AG08395 (cell line): Measurements from ENCODE around the gene TOB1.
"Not testable (repeated sequence)": the region's sequence is repeated elsewhere in the genome, so short reads cannot be mapped to it uniquely, and the experiment has no call there.

Source experiments
- DNase-seq: peaks from one replicate; pipeline ENCODE4 v3.0.0; 2012; ENCODE audit warnings: mixed read lengths, low spot score

Gene TOB1

DNA sequence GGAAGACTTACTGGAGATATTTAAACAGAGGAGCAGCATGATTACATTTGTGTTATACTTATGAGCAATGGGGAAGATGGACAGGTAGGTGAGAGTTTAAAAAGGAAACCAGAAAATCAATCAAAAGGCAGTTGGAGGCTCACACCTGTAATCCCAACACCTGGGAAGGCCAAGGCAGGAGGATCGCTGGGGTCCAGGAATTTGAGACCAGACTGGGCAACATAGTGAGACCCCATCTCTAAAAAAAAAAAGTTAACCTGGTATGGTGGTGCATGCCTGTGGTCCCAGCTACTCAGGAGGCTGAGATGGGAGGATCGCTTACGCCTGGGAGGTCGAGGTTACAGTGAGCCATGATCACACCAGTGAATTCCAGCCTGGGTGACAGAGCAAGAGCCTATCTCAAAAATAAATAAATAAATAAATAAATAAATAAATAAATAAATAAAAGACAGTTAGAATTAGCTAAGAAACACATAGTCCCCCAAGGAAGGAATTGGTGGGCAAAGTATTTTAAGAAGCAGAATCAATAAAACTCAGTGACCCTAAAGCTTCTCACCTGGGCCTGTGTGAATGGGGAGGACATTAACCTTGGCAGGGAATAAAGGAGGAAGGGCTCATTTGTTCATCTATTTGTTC is 32.3 kb upstream of the TOB1 start:
- DNase-seq: no peak

DNA sequence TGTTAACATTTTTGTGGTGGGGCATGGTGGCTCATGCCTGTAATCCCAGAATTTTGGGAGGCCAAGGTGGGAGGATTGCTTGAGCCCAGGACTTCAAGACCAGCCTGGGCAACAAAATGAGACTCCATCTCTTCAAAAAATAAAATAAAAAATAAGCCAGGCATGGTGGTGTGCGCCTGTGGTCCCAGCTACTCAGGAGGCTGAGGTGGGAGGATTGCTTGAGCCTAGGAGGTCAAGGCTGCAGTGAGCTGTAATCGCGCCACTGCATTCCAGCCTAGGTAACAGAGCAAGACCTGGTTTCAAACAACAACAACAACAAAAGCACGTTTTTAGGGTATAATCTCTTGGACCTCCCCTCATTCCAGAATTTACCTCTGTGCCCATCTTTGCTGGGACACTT is 28.4 kb upstream of the TOB1 start:
- DNase-seq: not testable (repeated sequence)

DNA sequence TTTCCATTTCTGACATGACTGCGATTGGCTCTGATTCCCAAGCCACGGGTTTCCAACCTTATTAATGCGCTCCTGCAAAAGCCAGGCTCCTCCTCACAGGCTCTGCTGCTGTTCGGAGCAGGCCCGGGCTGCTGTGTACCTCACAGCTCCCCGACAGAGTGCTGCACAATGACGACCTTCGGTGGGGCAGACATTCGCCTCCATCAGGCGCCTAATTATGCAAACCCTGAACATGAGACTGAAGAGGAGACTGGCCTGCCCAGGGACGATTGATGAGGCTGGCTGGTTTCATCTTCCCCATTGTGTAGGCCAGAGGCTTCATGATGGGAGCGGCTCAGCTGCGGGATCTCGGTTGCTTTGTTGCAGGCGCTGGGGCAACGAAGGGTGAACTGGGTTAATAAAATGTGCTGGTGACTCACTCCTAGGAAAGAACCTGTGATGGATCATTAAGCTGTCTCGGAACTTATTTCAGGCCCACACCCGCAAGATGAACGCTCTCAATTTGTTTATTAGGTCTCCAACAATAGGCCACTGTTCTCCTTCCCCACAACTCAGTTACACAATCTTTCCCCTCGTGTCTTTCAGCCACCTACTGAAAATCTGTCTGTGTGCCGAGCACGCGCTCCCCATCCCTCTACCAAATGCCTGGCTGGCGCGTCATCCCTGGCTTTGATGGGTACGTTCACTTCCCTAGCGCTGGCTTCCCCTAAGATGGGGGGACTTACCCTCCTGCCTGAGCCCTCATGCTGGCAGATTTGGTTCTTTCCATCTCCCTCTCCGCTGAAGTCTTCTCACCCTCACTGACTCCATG is 27.2 kb upstream of the TOB1 start:
- DNase-seq: peak; percentile 18

DNA sequence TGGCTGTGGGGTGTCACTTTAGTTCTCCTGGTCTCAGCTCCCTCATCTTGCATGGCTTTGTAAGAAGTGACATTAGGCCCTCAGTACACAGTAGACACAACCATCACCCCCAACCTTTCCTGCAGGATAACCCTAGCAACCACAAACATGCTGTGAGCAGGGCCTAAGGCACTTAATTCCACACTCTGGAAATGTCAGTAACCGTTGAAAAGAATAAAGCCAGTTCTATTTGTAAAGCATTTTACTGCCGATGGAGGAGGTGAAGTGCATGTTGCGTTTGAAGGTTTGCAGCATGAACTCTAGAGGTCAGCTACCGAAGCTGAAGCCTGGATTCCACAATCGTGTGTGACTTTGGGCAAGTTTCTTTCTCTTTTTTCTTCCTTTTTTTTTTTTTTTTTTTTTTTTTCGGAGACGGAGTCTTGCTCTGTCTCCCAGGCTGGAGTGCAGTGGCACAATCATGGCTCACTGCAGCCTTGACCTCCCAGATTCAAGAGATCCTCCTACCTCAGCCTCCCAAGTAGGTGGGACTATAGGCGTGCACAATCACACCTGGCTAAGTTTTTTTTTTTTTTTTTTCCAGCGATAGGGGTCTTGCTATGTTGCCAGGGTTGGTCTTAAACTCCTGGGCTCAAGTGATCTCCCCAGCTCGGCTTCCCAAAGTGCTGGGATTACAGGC is 26.1 kb upstream of the TOB1 start:
- no peak for DNase-seq

DNA sequence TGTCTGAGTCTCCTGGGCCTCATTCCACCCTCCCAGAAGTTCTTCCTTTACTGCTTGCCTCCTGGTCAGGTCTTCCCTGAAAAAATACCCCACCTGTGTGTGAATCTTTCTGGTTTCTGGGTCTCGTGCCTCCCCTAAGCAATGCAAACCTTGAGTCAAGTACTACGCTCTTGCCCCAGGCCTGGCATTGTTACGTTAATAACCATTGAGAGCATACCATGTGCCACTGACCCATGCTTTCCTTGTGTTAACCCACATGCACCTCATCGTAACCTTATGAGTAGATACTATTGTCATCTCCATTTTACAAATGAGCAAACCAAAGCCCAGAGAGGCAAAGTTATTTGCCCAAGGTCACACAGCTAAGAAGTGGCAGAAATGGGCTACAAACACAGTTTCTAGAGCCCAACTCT is 25.4 kb upstream of the TOB1 start:
- DNase-seq: no peak

DNA sequence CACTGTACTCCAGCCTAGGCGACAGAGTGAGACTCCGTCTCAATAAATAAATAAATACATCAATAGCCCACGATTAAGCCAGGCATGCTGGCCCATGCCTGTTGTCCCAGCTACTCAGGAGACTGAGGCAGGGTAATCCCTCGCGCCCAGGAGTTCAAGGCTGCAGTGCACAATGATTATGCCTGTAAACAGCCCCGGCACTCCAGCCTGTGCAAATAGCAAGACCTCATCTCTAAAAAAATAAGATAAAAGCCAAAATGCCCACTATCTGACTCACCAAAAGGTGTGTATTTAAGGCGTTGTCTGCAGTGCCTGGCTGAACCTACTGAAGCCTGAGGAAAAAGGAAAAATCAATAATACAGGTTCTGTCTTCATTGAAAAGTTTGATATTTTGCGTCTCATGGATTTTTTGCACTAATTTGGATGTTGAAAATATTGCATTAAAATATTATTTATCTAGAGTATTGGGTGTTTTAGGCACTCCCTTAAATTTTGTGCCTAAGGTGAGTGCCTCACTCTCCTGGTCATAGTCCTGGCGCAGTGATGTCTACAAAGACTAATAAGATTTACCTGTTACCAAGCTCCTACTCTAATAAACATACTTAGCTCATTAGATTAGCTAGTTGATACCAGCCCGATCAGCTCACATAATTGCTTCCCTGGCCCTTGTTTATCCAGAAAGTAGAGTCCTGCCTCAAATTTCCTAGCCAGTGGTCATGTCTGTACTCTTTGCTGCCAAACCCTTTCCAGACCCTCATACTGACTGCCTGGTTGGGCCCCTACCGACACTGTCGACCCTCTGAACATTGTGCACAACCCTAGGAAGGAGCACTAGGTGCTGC is 24.7 kb upstream of the TOB1 start:
- DNase-seq: no peak

DNA sequence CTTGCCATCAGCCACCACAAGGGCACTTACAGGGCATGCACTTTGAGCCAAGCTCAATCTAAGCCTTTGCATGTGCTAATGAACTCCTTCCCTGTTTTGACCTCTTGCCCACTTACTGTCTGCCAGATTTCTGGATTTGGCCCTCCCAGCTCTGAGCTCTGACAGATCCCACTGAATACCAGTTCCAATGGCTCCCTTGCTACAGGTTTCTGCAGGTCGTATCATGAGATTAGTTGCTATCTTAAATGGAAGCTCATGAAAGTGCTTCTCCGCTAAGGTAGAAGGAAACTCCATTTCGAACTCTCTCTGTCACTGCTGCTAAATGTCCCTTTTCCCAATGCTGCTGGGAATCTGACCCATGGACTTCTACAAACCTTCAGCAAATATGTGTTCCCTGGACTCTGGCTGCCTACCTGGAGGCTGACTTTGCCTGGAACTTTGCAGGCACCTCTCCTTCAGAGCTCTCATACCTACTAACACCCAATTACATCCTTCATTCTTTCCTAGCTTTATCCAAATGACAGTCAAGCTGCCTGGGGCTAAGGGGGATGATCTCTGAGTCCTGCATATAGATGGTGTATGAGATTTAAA is 23.5 kb upstream of the TOB1 start:
- no peak for DNase-seq

DNA sequence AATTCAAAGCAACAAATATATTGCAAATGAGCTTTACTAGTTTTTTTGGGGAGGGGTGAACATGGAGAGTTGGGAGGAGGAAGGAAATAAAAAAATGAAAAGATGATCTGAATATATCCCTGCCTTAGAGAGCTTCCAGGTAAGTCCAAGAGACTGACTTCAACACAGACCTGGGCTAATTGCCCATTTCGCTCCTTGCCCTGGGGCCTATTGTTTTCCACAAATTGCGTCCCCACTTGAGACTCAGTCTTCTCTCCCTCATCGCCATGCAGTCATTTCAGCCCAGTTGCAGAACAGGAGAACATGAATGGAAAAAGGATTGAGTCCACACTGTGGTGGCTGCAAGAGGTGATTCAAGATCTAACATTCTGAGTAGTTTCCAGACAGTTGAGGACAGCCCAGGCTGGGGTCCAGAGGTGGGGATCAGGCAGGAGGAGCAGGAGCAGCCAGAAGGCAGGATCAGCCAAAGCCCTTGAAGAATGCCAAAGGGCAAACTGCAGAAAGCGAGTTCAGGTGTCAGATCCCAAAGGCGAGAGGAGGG is 21.6 kb upstream of the TOB1 start:
- DNase-seq: no peak

DNA sequence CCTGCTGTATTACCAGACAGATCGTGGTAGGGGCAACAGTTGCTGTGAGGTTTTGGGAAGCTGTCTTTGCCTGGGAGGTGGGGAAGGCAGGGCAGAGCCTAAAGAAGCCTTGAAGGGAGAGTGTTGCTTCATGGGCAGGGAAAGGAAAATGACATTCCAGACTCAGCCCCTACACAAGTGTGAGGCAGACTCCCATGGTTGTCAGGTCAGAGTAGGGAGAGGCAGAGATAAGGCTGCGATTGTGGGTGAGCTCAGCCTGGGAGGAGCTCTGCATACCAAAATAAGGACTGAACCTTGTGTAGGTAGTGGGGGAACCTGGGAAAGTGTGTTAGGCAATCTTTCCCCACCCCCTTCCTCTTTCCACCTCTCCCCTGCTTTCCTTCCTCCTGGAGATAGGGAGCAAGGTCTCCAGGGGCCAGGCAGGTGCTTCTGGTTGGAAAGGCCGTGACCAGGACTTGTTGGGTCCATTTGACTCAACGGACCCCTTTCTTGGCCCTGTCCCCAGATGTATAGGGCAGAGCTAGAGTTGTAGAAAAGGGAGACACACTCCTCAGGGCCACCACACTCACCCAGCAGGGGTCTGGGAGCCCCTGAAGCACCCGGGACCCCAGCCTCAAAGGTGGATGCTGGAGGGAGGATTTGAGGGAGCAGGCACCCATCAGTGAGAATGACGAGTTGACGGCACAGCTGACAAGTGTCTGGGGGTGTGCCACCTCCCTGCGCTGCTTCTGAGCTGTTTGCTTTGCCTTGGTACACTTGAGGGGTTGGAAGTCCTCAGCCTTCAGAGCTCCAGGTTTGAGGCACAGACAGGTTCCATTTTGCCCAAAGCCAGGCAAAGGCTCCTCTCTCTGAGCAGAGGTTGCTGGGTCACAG is 18.5 kb upstream of the TOB1 start:
- no peak for DNase-seq

DNA sequence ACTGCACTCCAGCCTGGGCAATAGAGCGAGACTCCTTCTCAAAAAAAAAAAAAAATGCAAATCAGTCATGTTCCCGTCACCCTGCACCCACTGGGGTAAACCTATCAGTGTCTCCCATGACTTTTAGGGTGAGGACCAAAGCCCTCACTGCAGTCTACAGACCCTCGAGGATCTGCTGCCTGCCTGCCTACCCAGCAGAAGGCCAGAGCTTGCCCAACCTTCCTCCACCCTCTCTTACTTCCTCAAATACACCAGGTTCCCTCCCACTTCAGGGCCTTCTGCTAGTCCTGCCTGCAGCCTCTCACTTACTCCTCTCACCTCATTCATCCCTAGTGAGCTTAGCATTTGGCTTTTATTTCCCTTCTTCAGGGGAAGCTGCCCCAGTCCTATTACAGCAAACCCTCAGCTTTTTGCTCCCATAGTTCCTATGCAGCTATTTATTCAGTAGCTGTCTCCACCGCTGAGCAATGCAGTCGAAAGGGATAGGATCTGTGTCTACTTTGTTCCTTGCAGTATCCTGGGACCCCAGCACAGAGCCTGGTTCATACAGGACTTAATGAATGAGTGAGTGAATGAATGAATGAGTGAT is 17.8 kb upstream of the TOB1 start:
- no peak for DNase-seq

DNA sequence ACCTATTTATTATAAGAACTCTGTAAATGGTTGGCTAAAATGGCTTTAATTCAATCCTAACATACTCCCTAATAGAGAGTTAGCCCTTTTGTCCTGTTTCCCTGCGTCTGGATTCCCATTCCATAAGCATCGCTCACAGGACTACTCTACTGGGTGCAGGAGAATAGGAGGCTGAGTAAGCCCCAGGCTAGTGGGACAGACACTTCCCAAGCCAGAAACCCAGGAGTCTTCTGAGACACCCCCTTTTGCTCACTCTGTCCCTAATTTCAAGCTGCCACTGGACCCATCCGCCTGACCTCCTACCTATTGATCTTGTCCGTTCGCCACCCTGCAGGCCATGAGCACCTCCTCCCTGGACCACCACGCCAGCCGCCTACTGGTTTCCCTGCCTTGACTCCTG is 16.7 kb upstream of the TOB1 start:
- DNase-seq: peak; percentile 82

DNA sequence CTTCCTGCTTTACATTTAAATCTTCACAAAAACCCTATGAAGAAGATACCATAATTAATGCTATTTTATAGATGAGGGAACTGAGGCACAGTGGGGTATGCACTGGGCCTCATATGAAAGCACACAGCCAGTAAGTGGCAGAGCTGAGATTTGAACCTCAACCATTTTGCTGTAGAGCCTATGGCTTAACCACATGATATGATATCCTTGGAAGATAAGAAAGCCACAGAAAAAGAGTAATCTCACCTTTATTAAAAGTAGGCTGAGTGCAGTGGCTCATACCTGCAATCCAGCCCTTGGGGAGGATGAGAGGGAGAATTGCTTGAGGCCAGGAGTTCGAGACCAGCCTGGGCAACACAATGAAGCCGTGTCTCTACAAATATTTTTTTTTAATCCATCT is 15.0 kb upstream of the TOB1 start:
- DNase-seq: no peak

DNA sequence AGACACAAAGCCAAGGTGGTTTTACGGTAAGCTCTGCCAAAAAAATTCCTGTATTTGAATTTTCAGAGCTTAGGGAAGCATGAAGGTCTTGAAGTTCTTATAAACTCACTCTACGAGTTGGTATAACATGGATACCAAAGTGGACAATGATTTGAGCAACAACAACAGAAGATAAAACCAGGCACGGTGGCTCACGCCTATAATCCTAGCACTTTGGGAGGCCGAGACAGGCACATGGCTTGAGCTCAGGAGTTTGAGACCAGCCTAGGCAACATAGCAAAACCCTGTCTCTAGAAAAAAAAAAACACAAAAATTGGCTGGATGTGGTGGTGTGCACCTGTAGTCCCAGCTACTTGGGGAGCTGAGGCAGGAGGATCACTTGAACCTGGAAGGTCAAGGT is 12.9 kb upstream of the TOB1 start:
- no peak for DNase-seq

DNA sequence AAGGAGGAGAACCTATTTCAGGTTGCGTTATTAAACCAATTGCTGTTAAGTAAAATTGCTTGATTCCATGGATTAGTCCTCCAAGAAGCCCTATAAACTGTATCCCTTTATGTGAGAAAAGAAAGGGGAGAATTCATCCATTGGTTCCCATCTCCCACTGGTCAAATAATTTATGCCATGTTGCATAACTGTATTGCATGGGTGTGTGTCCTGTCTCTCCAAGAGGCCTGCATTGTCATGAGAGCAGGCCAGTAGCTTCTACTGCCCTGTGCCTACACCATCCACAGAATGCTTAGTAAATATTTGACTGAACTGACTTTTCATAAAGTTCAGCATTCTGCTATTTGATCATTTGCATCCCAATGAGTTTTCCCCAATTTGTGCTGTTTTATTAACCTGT is 11.7 kb upstream of the TOB1 start:
- DNase-seq: no peak

DNA sequence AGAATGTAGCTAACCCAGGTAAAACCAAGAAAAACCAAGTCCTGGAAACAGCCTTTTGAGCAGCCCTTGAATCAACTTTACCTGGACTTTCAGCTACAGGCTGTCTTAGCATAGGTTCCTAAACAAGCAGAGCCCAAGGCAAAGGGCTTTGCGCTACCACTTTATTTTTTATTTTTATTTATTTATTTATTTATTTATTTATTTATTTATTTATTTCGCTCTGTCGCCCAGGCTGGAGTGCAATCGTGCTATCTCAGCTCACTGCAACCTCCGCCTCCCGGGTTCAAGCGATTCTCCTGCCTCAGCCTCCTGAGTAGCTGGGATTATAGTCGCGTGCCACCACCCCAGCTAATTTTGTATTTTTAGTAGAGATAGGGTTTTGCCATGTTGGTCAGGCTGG is 10.9 kb upstream of the TOB1 start:
- DNase-seq: not testable (repeated sequence)

DNA sequence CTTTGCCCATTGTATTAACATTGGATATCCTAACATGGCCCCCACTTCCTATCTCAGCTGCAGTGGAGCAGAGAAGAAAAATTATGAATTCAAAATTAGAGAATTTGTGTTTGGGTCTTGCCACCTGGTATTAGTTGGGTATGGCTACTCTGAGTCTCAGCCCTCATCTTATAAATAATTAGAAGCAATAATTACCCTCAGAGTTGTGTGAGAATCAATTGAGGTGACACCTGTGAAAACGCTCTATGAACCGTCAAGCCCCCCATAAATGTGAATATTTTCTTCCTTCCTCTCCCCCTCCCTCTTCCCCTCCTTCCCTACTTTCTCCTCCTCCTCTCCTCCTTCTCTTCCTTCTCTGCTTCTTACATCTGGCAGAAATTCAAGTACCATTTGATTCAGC is 8.9 kb upstream of the TOB1 start:
- no peak for DNase-seq

DNA sequence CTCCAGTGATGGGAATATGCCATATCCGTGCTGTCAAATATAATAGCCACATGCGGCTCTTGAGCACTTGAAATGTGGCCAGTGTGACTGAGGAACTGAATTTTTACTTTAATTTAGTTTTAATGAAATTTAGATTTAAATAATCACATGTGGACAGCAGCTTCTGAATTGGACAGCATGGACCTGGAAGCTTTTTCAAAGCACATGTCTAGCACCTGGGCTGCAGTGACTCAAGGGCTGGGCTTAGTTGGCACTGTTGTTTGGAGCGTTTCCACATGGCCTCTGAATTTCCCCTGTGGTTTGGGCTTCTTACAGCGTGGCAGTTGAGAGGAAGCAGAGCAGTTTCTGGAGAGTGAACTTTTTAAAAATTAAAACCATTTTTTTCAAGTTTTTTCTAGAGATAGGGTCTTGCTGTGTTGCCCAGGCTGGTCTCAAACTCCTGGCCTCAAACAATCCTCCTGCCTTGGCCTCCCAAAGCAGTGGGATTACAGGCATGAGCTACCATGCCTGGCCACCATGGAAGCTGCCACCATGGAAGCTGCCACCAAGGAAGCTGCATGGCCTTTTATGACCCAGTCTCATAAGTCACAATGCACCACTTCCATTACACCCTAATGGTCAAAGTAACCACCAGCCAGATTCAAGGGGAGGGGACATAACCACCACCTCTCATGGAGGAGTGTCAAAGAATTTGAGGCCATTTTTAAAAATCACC is 6.7 kb upstream of the TOB1 start:
- DNase-seq: peak; percentile 54

DNA sequence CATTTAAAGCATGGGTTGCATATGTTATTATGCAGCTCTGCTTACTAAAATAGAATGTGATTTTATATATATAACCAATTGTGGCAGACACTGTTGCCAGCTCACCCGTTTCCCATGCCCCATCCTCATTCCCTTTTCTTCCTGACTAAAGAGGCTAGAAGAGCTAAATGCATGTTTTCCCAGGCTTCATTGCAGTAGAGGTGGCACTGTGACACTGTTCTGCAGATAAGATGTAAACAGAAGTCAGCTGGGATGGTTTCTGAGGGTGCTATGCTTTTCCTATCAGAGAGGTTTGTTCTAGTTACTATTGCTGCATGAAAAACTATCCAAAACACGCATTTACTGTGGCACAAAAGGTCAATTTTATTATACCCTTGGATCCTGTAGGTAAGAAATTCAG is 5.7 kb upstream of the TOB1 start:
- no peak for DNase-seq

DNA sequence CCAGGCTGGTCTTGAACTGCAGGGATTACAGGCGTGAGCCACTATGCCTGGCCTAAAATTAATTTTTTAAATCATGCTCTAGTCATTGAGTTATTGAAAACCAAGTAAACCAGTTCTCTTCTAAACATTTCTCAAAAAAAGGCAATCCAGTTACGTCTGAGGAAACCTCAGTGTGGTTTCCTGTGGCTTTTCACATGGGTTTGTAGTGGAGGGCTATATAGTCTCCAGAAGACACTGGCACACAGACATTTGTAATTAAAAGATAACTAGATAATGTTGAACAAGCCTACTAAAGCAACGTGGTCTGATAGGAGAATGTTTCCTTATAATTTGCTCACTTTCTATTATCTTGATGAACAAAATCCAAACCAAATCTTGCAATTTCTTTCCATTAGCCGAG is 5.2 kb upstream of the TOB1 start:
- DNase-seq: no peak

DNA sequence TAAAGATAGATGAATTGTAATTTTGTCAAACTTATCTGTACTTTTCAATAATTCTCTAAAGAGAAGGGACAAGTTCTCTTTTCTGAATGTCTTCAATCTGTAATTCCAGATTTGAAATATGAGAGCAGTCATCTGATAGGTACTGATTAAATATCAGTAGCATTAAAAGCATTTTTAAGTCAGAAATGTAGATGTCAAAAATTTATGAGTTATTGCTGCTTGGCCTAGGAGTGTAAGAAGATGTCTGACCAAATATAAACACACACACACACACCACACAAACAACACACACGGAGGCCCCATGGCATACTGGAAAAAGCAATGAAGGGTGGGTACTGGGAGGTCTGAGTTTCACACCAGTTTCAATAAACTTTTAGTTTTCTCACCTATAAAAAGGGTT is 2.4 kb upstream of the TOB1 start:
- no peak for DNase-seq
